Left ventricle myocardium inferior (tissue), 1 donor: Measurements from ENCODE around the gene ADORA2B. TPM values are rescaled to one million over a fixed set of nuclear protein-coding genes. Genes with fewer than 3 reads are reported as not detected.

Experiments
- DNase-seq: peaks from one replicate; pipeline ENCODE4 v3.0.0-alpha.2; 2020
- H3K27ac ChIP-seq: fragments of 200-600 bp; replicated peaks from 2 replicates; pipeline ENCODE4 v1.8.0; 2021
- H3K27me3 ChIP-seq: fragments of 200-600 bp; 2 replicates; pipeline ENCODE4 v1.8.0; 2021; ENCODE audit warnings: low read depth
- H3K36me3 ChIP-seq: fragments of 200-600 bp; 2 replicates; pipeline ENCODE4 v1.8.0; 2021
- H3K4me1 ChIP-seq: fragments of 200-600 bp; 2 replicates; pipeline ENCODE4 v1.8.0; 2021
- H3K4me3 ChIP-seq: fragments of 200-600 bp; 2 replicates; pipeline ENCODE4 v1.8.0; 2021; ENCODE audit warnings: mild to moderate bottlenecking, moderate library complexity
- H3K9me3 ChIP-seq: fragments of 200-600 bp; replicated peaks from 2 replicates; pipeline ENCODE4 v1.8.0; 2021
- intact Hi-C: fragments of 100-400 bp; cut with micrococcal nuclease; formaldehyde crosslinking; loops from one replicate; pipeline ENCODE4 v1.11.0; 2022
- total RNA-seq: library from RNA; stranded (reverse); fragmentation: NEBNext Ultra II Directional; extraction: Animal tissue kit (Norgen Biotek cat#: 25700); gene quantifications from one replicate; pipeline ENCODE4 v1.2.1, GENCODE V29; 2021
- TF ChIP-seq, protein P1 (sequence below): fragments of 200-600 bp; IDR thresholded peaks from 2 replicates; pipeline ENCODE4 v1.8.0; 2021; ENCODE audit warnings: antibody characterized with exemption, mild to moderate bottlenecking, borderline replicate concordance
- donor health status: DM: no; HTN: yes; CAD: no; lungs with severe emphysema.

Gene ADORA2B
- total RNA-seq, 1 donor from 2014 or later, result 0.55 TPM

DNA sequence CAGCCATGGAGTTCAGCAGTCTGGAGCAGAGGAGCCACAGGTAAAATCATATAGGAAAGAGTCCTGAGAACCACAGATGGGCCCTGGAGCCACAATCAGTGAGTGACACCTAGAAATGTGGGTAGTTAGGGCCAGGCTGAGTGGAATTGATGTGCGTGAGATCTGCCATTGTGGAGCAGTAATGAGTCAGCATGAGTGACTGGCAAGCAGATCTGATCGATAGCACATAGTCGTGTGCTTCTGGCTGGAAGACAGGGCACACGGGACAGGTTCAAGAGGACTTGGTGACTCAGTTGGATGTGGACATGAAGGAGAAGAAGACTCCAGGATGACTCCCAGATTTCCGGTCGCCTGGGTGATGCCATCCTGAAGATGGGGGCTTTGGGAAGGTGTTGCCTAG, 12.3 kb downstream of the ADORA2B start:
- H3K36me3 ChIP-seq, result no peaks in the 10 kb centered on the region
- no peaks in the 10 kb centered on the region for H3K9me3 ChIP-seq
- no peak for DNase-seq
- TF ChIP-seq, protein P1, sequence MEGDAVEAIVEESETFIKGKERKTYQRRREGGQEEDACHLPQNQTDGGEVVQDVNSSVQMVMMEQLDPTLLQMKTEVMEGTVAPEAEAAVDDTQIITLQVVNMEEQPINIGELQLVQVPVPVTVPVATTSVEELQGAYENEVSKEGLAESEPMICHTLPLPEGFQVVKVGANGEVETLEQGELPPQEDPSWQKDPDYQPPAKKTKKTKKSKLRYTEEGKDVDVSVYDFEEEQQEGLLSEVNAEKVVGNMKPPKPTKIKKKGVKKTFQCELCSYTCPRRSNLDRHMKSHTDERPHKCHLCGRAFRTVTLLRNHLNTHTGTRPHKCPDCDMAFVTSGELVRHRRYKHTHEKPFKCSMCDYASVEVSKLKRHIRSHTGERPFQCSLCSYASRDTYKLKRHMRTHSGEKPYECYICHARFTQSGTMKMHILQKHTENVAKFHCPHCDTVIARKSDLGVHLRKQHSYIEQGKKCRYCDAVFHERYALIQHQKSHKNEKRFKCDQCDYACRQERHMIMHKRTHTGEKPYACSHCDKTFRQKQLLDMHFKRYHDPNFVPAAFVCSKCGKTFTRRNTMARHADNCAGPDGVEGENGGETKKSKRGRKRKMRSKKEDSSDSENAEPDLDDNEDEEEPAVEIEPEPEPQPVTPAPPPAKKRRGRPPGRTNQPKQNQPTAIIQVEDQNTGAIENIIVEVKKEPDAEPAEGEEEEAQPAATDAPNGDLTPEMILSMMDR, result no peak
- intact Hi-C loops, result no loop called here
- no peaks in the 10 kb centered on the region for H3K4me1 ChIP-seq
- H3K27me3 ChIP-seq, result no peaks in the 10 kb centered on the region
- no peak overlapping the region for H3K27ac ChIP-seq
- no peak overlapping the region for H3K4me3 ChIP-seq

- TF ChIP-seq, protein P1, result no peak
- Histone ChIP-seq H3K27me3 (no peaks in the 10 kb centered on the region), H3K9me3 (no peaks in the 10 kb centered on the region), H3K36me3 (no peaks in the 10 kb centered on the region), H3K4me3 (no peak overlapping the region), H3K27ac (no peak overlapping the region), H3K4me1 (no peaks in the 10 kb centered on the region)
- no peak for DNase-seq
- intact Hi-C loops, result no loop called here
Measured at GRCh38 chr17:15957608-15958307, 12.8 kb downstream of the ADORA2B start.

DNA sequence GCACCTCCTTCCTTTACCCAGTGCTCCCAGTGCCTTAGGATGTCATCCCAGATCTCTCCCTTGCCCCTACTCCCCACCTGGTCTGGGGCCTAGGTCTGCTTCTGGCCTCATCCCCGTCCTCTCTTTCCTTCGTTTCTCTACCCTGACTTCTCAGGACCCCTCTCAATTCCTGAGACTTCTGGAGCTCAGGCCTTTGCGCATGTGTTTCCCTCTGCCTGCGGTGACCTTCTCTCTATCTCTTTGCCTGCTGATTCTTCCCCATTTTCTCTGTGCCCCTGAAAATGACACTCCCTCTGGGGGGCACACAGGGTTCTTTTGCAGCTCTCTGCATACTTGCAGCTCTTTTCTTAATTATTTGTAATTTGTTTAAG, 13.5 kb downstream of the ADORA2B start:
- TF ChIP-seq, protein P1, result no peak
- Histone ChIP-seq H3K36me3 (no peaks in the 10 kb centered on the region), H3K9me3 (no peaks in the 10 kb centered on the region), H3K4me1 (no peaks in the 10 kb centered on the region), H3K27me3 (no peaks in the 10 kb centered on the region), H3K27ac (no peak overlapping the region), H3K4me3 (no peak overlapping the region)
- intact Hi-C loops, result no loop called here
- DNase-seq, result no peak

- Histone ChIP-seq H3K9me3 (no peaks in the 10 kb centered on the region), H3K4me1 (peaks cover 11% of the 10 kb centered on the region), H3K36me3 (no peaks in the 10 kb centered on the region), H3K27ac (no peak overlapping the region), H3K27me3 (no peaks in the 10 kb centered on the region), H3K4me3 (no peak overlapping the region)
- intact Hi-C loops, result no loop called here
- DNase-seq, result no peak
- TF ChIP-seq, protein P1, result no peak
Measured at GRCh38 chr17:15963670-15964110, 18.8 kb downstream of the ADORA2B start.

GRCh38 chr17:15965528-15965927, 20.6 kb downstream of the ADORA2B start:
- Histone ChIP-seq H3K4me1 (peaks cover 11% of the 10 kb centered on the region), H3K27ac (peak overlapping the region; percentile 61), H3K36me3 (no peaks in the 10 kb centered on the region), H3K4me3 (no peak overlapping the region), H3K27me3 (no peaks in the 10 kb centered on the region), H3K9me3 (no peaks in the 10 kb centered on the region)
- TF ChIP-seq, protein P1, result no peak
- intact Hi-C loops, result no loop called here
- DNase-seq, result no peak
